ES-I3 (cell line): ENCODE data around the gene TBCCD1.

Source experiments
- H3K36me3 ChIP-seq: 2 replicates; pipeline ENCODE4 v1.6.1; 2013; ENCODE audit warnings: mild to moderate bottlenecking, low read length, control low read depth, moderate library complexity; ENCODE audit not compliant: insufficient read depth
- H3K4me1 ChIP-seq: 2 replicates; pipeline ENCODE4 v1.6.1; 2013; ENCODE audit warnings: mild to moderate bottlenecking, control low read depth, low read length; ENCODE audit not compliant: insufficient read depth
- H3K9ac ChIP-seq: 2 replicates; pipeline ENCODE4 v1.6.1; 2013; ENCODE audit warnings: low read depth, mild to moderate bottlenecking, low read length, moderate library complexity
- H3K9me3 ChIP-seq: 2 replicates; pipeline ENCODE4 v1.6.1; 2013; ENCODE audit warnings: mild to moderate bottlenecking, low read length, moderate library complexity; ENCODE audit not compliant: control insufficient read depth, insufficient read depth

The TBCCD1 gene

DNA sequence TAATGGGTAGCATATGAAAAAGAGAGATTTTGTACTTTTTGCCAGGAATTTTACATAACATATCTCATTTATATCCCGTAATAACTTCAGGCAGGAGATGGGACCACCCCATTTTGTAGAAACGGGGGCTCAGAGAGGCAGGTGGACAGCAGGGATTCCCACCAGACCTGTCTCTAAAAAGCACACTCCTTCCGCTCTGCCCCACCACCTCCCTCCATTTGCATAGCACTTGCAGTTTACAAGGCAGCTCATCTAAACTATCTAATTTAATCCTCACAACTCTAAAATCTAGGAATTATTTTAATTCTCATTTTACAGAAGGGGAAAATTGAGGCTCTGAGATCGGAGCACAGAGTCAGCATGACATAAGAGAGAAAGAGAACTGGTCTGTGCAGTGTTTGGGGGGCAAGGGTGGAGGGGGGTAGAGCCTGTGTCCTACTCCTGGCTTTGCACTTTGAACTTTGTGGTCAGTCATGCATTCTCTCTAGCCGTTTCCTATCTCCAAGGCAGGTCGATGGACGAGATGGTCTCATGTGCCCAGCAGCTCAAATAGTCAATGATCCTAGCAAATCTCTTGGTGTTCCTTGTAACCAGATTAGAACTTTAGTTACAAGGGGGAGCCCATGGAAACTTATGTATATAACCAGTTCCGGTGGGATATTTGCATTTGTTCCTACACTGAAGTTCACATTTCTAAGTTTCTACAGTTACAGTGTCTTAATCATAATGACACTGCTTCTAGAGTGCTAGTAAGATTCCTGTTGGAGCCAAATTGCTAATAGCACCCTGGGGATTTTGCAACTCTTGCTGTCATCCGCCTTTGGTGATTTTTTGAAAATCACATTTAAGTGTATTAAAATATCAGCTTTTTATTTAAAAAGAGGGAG lies 41.5 kb downstream of the TBCCD1 start:
- no peak overlapping the region for H3K9ac ChIP-seq
- H3K36me3 ChIP-seq = no peaks in the 10 kb centered on the region
- H3K9me3 ChIP-seq = no peaks in the 10 kb centered on the region
- peaks cover 9% of the 10 kb centered on the region; the same call in 1 of the 2 replicates for H3K4me1 ChIP-seq

- no peaks in the 10 kb centered on the region for H3K9me3 ChIP-seq
- H3K36me3 ChIP-seq = no peaks in the 10 kb centered on the region
- H3K4me1 ChIP-seq = peaks cover 3% of the 10 kb centered on the region; the same call in 1 of the 2 replicates
- no peak overlapping the region for H3K9ac ChIP-seq
These were observed 42.5 kb downstream of the TBCCD1 start for GRCh38 chr3:186524616-186525015.

DNA sequence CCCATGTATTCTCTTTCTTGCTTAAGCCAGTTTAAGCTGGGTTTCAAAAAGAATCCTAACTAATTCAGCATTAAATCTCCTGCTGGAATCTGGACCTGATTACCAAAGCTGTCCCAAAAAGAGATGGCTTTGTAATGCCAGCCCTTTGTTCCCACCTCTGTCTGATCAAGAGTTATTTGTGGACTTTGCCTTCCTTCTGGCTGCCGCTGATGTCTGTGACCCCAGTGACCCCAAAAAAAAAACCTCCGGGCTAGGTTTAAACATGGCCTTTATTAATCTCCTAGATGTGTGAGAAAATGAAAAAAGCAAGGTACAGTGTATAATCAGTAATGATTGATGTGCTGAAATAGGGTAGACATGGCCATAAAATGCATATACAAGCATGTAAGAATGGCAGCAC lies 43.7 kb downstream of the TBCCD1 start:
- no peak overlapping the region for H3K9ac ChIP-seq
- H3K36me3 ChIP-seq = no peaks in the 10 kb centered on the region
- H3K9me3 ChIP-seq = no peaks in the 10 kb centered on the region
- no peaks in the 10 kb centered on the region for H3K4me1 ChIP-seq

GRCh38 chr3:186523022-186523421 lies 44.1 kb downstream of the TBCCD1 start:
- Histone ChIP-seq H3K9me3 (no peaks in the 10 kb centered on the region), H3K4me1 (no peaks in the 10 kb centered on the region), H3K9ac (no peak overlapping the region), H3K36me3 (no peaks in the 10 kb centered on the region)

GRCh38 chr3:186520957-186521842 lies 45.9 kb downstream of the TBCCD1 start:
- H3K9me3 ChIP-seq = no peaks in the 10 kb centered on the region
- no peak overlapping the region for H3K9ac ChIP-seq
- no peaks in the 10 kb centered on the region for H3K4me1 ChIP-seq

DNA sequence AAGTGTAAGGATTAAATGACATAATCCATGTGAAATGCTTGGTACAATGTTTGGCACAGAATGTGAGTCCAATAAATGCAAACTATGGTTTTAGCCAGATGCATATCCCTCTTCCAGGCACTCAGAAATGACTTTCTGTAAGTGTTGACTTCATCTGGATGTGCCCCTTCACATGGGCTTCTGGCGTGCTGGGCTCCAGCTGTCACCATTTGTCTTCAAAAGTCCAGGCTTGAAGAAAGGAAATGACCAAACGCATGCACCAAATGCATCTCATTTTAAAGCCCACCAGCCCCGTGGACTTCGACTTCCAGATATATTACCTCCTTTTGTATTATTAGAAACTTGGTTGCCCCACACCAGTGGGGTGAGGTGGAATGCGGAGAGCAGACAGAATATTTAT lies 46.7 kb downstream of the TBCCD1 start:
- no peaks in the 10 kb centered on the region for H3K36me3 ChIP-seq
- no peak overlapping the region for H3K9ac ChIP-seq
- H3K4me1 ChIP-seq = no peaks in the 10 kb centered on the region
- H3K9me3 ChIP-seq = no peaks in the 10 kb centered on the region

More at GRCh38 chr3:186520957-186521842, 45.9 kb downstream of the TBCCD1 start:
- no peaks in the 10 kb centered on the region for H3K36me3 ChIP-seq

DNA sequence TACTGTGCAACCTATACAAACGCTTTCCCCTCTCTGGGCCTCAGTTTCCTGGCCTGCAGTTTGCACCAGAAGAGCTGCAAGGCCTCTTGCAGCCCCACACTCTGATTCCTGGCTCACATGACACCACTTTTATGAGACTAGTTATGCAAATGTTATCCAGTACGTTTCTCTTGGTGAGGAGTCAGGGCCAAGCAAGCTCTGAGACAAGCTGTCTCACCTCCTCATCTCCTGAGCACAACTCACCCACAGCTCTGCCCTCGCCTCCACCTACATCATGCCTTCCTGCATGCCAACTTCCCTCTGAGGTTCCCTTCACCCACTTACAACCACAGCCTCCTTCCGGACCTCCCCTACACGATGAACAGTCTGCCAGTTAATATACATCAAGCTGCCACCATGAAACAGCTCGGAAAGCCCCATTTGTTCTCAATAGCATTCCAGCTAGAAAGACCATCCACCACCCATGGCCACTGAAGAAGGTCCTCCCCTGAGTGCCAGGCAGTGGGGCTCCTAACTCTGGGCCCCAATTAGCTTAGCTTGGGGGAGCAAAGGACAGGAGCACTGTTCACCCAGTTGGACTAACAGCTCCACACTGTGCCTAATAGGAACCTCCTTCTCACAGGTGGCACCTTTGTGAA lies 48.0 kb downstream of the TBCCD1 start:
- H3K9me3 ChIP-seq = no peaks in the 10 kb centered on the region
- no peaks in the 10 kb centered on the region for H3K36me3 ChIP-seq
- no peaks in the 10 kb centered on the region for H3K4me1 ChIP-seq
- no peak overlapping the region for H3K9ac ChIP-seq

GRCh38 chr3:186517218-186517617 lies 49.9 kb downstream of the TBCCD1 start:
- Histone ChIP-seq H3K4me1 (no peaks in the 10 kb centered on the region), H3K9me3 (no peaks in the 10 kb centered on the region), H3K36me3 (no peaks in the 10 kb centered on the region), H3K9ac (no peak overlapping the region)

- no peak overlapping the region for H3K9ac ChIP-seq
- H3K9me3 ChIP-seq = no peaks in the 10 kb centered on the region
- H3K4me1 ChIP-seq = no peaks in the 10 kb centered on the region
- H3K36me3 ChIP-seq = no peaks in the 10 kb centered on the region
These were observed 50.5 kb downstream of the TBCCD1 start for GRCh38 chr3:186516646-186517045.

- H3K9ac ChIP-seq = no peak overlapping the region
- no peaks in the 10 kb centered on the region for H3K4me1 ChIP-seq
- no peaks in the 10 kb centered on the region for H3K9me3 ChIP-seq
- H3K36me3 ChIP-seq = no peaks in the 10 kb centered on the region
These were observed 52.0 kb downstream of the TBCCD1 start for GRCh38 chr3:186515125-186515524.

DNA sequence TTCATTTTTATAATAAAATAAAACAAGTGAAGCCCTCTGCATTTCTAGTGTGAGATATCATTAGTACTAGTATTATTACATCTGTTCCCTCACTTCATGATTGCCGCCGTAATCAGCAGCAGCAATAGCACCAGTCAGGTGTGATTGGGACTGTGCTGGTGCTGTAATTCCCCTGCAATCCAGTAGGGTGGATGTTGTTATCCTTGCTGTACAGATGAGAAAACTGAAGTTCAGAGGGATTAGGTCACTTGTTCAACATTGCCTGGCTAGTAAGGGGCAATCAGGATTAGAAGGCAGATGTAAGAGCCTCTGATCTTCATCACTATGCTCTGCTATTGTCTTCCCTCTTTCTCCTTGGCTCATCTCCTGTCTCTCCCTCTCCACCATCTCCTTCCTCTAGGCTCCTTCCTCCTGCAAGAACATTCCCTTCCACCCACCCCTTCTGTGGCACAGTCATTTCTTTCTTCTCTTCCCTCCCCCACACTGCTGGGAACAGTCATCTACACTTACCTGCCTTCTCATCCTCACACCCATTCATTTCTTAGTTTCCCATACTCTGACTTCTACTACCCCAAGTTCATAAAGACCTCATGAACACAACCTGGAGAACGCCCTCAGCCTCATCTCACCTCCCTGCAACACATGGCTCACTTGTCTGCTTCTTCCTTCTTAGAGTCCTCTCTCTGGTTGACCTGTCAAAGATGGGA lies 52.7 kb downstream of the TBCCD1 start:
- no peak overlapping the region for H3K9ac ChIP-seq
- no peaks in the 10 kb centered on the region for H3K36me3 ChIP-seq
- H3K9me3 ChIP-seq = no peaks in the 10 kb centered on the region
- no peaks in the 10 kb centered on the region for H3K4me1 ChIP-seq

GRCh38 chr3:186513386-186513785 lies 53.8 kb downstream of the TBCCD1 start:
- no peak overlapping the region for H3K9ac ChIP-seq
- no peaks in the 10 kb centered on the region for H3K9me3 ChIP-seq
- no peaks in the 10 kb centered on the region for H3K4me1 ChIP-seq
- H3K36me3 ChIP-seq = no peaks in the 10 kb centered on the region

- Histone ChIP-seq H3K9me3 (no peaks in the 10 kb centered on the region), H3K36me3 (no peaks in the 10 kb centered on the region), H3K9ac (no peak overlapping the region), H3K4me1 (no peaks in the 10 kb centered on the region)
These were observed 54.4 kb downstream of the TBCCD1 start for GRCh38 chr3:186512570-186513302.
